GM21526 (cell line): ENCODE results near the gene IL6ST.
A peak's percentile ranks its signal among the peaks of the same experiment; 100 is the strongest.
"Not testable (repeated sequence)": the region's sequence is repeated elsewhere in the genome, so short reads cannot be mapped to it uniquely, and the experiment has no call there.

Experiments
- ATAC-seq: cut with Tn5 transposase; IDR thresholded peaks from one replicate; pipeline ENCODE4 v1.9.1; 2021; ENCODE audit warnings: moderate library complexity; ENCODE audit not compliant: unreplicated experiment, low FRiP score

Gene IL6ST

DNA sequence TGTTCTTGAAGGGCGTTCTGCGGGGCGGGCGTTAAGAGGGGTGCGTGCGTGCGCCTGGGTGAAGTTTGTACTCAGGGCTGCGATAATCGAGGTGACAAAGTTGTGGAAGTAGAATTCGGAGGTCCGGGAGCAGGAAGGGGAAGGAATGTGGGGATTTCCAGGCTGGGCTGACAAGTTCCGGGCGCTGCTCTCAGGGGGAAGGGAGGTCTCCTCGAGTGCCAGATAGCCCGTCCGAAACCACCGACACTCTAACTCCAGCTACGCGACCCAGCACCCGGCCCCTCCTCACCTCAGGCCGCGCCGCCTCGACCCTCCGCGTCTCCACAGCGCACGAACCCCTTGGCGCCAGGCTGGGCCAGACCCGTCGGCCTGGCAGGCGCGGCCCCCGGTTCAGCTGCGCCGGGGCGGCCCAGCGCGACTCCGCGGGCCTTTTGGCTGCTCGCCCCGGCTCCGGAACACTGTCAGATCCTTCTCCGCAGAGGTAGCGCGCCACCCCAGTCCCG, at the start of gene IL6ST:
Gene IL6ST (minus strand): TSS at position 469 of the 503 bp plus-strand sequence. CDS start 18,685 bp downstream, outside the sequence.
- ATAC-seq = peak; percentile 43

DNA sequence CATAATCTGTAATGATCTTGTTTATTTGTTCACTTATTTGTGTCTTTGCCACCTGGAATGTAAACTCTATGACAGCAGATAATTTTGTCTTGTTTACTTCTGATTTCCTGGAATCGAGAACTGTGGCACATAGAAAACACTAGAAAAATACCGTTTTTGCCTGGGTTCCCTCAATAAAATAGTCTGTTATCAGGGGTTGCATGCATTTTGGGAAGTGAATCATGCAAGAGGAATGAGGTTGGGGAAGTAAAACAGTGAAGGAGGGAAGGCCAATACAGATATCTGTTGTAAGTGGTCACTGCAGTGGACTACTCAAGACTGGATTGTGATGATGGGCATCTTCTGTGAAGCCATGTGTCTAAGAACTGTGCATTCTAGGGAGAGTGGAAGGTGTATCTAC, 45.2 kb upstream of the IL6ST start:
- no peak for ATAC-seq

DNA sequence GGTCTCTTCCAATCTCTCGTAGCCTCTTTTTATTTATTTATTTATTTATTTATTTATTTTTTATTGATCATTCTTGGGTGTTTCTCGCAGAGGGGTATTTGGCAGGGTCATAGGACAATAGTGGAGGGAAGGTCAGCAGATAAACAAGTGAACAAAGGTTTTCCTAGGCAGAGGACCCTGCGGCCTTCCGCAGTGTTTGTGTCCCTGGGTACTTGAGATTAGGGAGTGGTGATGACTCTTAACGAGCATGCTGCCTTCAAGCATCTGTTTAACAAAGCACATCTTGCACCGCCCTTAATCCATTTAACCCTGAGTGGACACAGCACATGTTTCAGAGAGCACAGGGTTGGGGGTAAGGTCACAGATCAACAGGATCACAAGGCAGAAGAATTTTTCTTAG, 43.4 kb upstream of the IL6ST start:
- not testable (repeated sequence) for ATAC-seq

DNA sequence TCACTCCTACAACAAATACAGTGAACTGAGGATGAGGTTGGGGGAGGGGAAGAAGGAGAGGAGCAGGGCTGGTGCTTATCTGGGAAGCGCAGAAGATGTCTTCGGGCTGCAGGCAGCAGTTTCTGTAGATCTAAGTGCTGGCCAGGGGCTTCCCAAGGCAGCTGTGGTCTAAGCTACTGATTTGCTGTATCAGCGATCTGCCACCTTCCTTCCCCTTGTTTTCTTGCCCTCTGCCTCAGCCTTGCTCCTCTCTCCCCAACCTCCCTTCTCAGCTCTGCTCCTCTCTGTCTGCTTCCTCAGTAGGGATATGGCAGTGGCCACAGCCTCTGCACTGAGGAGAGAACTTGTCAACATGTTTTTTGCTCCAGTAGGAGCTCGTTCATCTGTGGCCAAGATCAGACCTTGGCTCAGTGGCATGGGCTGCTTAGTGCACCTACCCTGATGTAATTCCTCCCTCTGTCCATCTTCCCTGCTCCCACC, 42.8 kb upstream of the IL6ST start:
- ATAC-seq = no peak

DNA sequence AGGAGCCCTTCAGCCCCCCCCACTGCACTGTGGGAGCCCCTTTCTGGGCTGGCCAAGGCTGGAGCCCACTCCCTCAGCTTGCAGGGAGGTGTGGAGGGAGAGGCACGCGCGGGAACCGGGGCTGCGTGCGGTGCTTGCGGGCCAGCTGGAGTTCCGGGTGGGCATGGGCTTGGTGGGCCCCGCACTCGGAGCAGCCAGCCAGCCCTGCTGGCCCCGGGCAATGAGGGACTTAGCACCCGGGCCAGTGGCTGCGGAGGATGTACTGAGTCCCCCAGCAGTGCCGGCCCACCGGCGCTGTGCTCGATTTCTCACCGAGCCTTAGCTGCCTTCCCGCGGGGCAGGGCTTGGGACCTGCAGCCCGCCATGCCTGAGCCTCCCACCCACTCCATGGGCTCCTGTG, 40.6 kb upstream of the IL6ST start:
- ATAC-seq = not testable (repeated sequence)

DNA sequence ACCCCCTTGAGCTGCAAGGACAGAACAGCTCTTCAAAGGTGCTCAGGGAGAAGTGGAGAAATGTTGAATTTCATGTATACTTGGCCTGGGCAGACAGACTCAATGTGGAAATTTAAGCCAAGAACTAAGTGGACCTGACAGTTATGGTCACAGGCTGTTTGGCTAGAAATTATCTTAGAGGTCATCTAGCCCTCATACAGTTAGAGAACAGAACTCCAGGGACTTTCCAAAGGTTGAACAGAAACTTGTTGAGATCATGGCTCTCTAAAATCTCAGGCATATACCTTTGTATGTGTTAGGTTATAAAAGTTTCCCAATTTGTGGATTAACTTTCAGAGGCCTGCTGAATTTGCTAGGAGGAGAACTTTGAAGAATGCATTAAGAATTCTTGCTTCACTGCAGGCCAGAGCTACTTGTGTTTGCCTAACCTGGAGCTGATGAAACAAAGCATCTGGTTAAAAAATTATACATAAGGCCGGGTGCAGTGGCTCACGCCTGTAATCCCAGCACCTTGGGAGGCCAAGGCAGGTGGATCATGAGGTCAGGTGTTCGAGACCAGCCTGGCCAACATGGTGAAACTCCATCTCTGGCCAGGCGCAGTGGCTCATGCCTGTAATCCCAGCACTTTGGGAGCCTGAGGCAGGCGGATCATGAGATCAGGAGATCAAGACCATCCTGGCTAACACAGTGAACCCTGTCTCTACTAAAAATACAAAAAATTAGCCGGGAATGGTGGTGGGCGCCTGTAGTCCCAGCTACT, 35.3 kb upstream of the IL6ST start:
- ATAC-seq = not testable (repeated sequence)

DNA sequence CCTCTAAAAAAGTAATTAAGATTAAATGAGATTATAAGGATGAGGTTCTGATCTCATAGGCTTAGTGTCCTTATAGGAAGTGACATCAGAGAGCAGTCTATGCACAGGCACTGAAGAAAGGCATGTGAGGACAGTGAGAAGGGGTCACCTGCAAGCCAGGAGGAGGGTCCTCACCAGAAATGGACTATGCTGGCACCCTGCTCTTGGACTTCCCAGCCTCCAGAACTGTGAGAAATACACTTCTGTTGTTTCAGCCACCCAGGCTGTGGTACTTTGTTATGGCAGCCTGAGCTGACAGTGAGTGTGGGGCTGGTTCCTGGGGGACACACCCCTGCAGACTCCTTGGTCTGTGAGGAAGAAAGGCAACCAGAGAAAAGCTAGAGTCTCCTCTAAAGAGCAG, 34.7 kb upstream of the IL6ST start:
- ATAC-seq = no peak

DNA sequence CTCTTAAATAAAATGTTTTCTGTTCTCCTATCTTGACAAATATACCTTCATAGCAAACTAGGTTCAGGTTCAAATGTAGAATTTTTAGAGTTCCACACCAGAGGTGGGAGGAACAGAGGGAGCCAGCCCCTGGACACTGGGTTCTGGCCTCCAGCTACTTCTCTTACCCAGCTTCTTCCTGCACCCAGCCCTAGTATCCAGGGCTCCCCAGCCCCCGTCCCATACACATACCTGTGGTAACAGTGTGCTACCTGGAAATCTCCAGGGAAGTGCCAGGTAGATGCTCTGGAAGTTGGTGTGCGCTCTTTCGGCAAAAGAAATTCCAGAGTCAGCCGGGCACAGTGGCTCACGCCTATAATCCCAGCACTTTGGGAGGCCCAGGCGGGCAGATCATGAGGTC, 33.9 kb upstream of the IL6ST start:
- ATAC-seq = no peak

DNA sequence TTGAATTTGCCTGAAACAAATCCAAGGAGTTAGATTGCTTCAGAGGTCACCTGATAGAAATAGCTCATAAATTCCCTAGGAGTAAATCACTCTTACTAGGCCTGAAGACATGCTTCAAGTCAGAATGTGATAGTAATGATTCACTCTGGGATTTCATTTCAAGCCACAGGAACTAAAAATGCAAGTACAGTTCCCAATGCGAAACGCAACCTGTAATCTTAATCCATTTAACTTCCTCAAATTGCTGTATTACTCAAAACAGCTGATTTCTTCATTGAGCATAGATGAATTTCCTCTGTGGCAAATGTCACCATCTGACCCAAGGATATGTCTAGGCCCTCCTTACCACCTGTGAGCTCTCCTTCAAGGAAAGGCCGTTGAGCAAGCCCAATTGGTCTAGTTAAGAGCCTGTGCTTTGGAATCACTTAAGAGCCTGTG, 32.1 kb upstream of the IL6ST start:
- peak; percentile 69 for ATAC-seq

DNA sequence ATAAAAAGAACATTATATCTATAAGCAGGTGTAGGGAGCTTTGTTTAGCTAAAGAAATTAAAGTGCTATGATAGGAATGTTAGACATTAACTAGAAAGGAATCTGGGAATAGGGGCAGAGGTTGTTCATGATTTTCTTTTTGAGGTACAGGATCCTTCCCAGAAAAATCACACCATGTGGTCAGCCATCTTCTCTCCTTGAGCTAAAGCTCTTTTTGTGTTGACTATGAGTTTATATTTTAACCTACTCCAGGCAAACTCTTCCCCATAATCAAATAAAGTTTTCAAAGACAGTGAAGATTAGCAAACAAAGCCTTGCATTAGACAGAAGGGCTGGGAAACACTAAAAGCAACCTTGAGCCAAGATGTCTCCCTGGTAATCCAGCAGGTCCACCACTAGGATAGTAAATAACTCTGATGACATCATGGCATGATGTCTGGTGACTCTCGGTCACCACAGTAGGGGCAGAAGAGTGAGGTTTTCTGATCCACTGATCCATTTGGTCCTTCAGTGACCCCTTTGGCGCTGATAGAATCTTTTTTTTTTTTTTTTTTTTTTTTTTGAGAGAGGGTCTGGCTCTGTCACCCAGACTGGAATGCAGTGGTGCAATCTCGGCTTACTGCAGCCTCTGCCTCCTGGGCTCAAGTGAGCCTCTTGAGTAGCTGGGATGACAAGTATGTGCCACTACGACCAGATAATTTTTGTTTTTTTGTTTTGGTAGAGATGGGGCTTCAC, 30.6 kb upstream of the IL6ST start:
- no peak for ATAC-seq

DNA sequence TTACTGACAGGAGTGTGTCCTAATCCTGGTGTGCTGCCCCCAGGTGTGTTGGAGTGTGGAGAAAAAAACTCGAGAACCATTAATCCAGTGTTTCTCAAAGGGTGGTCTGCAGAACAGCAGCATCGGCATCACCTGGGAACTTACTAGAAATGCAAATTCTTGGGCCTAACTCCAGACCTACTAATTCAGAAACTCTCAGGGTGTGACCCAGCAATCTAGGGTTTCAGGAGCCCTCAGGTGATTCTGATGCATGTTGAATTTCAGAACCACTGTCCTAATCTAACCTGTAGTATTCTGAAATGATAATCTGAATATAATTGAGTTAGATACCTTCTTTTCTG, 30.0 kb upstream of the IL6ST start:
- ATAC-seq = no peak

DNA sequence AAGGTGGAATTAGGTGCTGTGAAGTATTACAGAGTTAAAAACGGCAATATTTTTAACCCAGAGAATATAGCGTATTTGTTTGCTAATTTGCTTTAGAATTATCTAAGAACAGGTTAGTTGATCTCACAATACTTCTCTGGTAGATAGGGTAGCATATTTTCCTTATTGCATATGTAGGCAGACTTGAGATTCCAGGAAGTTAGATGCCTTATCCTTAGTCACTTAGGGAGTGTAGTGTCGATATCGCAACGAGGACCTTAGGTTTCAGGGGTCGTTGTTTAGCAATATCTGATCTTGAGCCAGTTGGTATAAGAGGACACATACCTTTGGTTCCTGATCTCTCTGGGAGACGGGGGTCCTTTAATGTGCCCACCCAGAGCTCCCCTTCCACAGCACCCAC, 28.5 kb upstream of the IL6ST start:
- no peak for ATAC-seq

DNA sequence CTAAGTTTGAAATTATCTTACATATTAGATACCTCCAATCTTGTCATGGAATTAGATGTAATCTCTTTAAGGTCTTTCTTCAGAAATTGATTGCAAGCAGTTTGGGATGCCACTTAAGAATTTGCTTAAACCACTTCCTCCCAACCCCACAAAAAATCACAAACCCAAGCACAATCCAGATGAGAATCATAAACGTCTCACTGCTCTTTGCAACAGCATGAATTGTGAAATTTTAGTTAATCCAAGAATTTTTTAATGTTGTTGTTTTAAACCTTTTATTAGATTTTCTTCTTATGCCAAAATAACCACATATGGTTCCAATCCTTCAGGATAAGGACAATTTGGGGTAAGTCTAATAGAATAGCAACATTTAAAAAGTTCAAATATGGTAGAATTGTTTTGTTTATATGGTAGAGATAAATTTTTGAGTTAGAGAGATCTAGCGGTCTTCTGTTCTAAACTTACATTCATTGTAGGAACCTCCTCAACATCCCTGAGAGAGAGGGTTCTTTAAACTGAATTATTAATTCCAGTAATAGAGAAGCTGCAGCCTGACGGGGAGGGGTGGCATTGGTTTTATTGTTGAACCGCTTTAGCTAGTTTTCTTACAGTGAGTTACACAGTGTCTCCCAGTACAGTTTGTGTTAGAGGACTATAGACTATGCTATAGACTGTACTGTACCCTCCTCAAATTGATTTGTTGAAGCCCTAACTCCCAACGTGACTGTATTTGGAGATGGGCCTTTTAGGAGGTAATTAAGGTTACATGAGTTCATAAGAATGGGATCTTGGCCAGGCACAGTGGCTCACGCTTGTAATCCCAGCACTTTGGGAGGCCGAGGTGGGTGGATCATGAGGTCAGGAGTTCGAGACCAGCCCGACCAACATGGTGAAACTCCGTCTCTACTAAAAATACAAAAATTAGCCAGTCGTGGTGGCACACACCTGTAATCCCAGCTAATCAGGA, 24.8 kb upstream of the IL6ST start:
- no peak for ATAC-seq

DNA sequence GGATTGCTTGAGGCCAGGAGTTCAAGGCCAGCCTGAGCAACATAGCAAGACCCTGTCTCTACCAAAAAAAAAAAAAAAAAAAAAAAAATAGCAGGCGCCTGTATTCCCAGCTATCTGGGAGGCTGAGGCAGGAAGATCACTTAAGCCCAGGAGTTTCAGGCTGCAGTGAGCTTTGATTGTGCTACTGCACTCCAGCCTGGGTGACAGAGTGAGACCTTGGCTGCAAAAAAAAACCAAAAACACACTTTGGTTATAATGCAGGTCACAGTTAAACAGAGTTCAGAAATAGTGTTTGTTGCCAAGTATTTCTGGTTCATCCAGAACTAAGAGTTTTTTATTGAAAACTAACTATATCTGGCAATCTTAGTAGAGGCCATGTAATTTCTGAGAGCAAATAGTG, 24.1 kb upstream of the IL6ST start:
- ATAC-seq = no peak

DNA sequence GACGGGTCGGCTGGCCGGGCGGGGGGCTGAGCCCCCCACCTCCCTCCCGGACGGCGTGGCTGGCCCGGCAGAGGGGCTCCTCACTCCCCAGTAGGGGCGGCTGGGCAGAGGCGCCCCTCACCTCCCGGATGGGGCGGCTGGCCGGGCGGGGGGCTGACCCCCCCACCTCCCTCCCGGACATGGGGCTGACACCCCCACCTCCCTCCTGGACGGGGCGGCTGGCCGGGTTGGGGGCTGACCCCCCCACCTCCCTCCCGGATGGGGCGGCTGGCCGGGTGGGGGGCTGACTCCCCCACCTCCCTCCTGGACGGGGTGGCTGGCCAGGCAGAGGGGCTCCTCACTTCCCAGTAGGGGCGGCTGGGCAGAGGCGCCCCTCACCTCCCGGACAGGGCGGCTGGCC, 19.9 kb upstream of the IL6ST start:
- ATAC-seq = not testable (repeated sequence)

DNA sequence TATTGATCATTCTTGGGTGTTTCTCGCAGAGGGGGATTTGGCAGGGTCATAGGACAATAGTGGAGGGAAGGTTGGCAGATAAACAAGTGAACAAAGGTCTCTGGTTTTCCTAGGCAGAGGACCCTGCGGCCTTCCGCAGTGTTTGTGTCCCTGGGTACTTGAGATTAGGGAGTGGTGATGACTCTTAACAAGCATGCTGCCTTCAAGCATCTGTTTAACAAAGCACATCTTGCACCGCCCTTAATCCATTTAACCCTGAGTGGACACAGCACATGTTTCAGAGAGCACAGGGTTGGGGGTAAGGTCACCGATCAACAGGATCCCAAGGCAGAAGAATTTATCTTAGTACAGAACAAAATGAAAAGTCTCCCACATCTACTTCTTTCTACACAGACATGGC, 19.2 kb upstream of the IL6ST start:
- not testable (repeated sequence) for ATAC-seq

DNA sequence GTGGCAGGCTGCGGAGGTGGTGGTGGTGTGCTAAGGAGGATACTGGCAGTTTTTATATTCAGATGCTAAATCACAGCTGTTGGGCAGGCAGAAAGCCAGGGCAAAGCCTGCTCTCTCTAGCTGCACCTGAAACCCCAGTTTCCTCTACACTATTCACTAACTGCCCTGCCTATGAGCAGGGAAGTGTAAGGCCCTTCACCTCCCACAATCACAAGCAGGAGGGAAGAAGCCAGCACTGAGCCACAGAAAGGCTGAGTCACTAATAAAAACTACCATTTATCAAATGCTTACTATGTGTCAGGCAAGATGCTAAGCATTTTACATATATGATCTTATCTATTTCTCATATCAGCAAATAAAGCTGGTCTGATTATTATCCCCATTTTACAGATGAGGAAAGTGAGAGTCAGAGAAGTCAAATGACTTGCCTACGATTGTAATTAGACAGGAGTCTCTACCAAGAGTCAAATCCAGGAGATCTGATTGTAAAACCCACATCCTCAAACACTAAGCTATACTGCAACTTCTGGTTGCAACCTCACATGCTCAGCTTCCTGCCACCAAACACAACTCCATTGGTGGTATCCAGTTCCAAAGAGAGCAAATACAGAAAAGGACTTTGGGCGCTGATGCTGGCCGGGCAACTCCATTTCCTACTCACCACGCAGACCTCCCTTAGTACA, 17.7 kb upstream of the IL6ST start:
- ATAC-seq = no peak

DNA sequence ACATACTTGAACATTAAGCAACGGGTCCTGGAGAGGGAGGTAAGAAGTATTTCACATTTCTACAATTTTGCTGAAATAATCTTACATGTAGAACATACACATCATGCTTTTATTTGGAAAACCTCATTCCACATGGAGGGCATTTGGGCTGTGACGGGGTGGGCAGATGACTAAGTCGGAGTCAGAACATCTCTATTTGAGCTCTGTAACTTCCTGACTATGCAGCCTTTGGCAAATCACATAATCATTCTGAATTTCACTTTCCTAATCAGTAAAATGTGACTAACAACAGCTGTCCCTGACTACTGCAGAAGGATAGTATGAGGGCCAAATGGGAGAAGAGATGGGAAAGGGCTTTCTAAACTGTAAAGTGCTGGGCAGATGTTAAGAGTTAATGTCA, 17.1 kb upstream of the IL6ST start:
- no peak for ATAC-seq

DNA sequence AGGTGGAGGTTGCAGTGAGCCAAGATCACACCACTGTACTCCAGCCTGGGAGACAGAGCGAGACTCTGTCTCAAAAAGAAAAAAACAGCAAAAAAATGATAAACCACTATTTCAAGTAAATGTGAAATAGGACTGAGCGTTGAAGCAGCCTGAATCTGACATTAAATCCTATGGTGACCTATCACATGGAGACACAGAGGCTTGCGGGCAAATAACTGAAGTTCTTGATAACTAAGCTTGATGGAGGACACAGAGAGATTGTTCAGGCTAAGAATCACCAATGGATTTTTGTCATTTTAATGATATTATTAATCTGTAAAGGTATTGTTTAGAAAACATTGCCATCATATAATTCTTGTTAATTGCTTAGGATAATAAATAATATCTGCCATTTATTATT, 15.7 kb upstream of the IL6ST start:
- ATAC-seq = no peak

DNA sequence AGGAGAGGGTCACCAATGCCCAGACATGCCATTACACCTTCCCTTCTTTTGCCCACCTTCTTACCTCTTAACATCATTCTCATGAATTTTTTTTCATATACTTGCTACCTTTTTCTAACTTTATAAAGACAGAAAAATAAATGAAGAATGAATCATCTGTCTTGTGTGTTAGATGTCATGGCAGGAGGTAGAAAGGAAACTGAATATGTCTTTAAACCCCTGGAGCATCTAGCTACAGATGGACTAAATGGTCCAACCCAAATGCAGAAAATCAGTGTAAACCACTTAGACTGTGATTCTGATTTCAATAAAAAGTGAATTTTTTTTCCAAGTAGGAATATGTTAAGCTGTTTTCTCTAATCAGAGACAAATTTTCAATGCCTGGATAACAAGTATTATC, 11.8 kb upstream of the IL6ST start:
- no peak for ATAC-seq
